GM13976 (cell line): ENCODE measurements around the gene CAPZB.
"Not testable (repeated sequence)": the region's sequence is repeated elsewhere in the genome, so short reads cannot be mapped to it uniquely, and the experiment has no call there.

ENCODE experiments used
- DNase-seq: peaks from one replicate; pipeline ENCODE4 v3.0.0; 2012; ENCODE audit warnings: low spot score
- CTCF ChIP-seq: IDR thresholded peaks from 2 replicates; pipeline ENCODE4 v1.5.1; 2012; ENCODE audit warnings: borderline replicate concordance, mild to moderate bottlenecking; ENCODE audit not compliant: insufficient read depth; ENCODE audit errors: extremely low read depth, missing control alignments, control extremely low read depth
- in situ Hi-C: fragments of 300-500 bp; cut with MboI; formaldehyde crosslinking; loops from one replicate; pipeline ENCODE4 v1.12.0; 2022; ENCODE audit warnings: low sequenced_read_pairs, mixed read lengths, inconsistent platforms; ENCODE audit not compliant: unreplicated experiment

CAPZB gene

GRCh38 chr1:19525607-19526545 is 40.5 kb upstream of the CAPZB start:
- in situ Hi-C loops, result no loop called here
- TF ChIP-seq CTCF, result no peak
- no peak for DNase-seq

DNA sequence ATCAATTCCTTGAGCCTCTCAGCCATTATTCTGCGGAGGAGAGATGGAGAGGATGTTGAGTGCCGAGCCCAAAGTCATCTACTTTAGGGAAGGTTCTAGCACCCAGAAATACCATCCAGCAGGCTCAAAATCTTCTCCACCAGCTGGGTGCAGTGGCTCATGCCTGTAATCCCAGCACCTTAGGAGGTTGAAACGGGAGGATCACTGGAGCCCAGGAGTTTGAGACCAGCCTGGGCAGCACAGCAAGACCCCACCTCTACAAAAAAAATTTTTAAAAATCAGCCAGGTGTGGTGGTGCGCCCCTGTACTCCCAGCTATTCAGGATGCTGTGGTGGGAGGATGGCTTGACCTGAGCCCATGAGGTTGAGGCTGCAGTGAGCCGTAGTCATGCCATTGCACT is 39.5 kb upstream of the CAPZB start:
- in situ Hi-C loops, result no loop called here
- no peak for TF ChIP-seq CTCF
- no peak for DNase-seq

DNA sequence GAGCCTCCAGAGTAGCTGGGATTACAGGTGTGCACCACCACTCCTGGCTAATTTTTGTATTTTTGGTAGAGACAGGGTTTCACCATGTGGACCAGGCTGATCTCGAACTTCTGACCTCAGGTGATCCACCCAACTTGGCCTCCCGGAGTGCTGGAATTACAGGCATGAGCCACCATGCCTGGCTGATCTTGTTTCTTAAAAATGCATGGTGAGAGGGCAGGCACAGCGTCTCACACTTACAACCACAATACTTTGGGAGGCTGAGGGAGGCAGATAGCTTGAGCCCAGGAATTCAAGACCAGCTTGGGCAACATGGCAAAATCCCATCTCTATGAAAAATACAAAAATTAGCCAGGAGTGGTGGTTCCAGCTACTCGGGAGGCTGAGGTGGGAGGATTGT is 37.2 kb upstream of the CAPZB start:
- in situ Hi-C loops, DNase-seq: not testable (repeated sequence)

- DNase-seq, result no peak
- no peak for TF ChIP-seq CTCF
- in situ Hi-C loops, result no loop called here
Measured at GRCh38 chr1:19521411-19521810, 36.1 kb upstream of the CAPZB start.

- DNase-seq, result no peak
- no peak for TF ChIP-seq CTCF
- in situ Hi-C loops, result no loop called here
Measured at GRCh38 chr1:19517017-19517416, 31.7 kb upstream of the CAPZB start.

- DNase-seq, result no peak
- TF ChIP-seq CTCF, result no peak
- in situ Hi-C loops, result no loop called here
Measured at GRCh38 chr1:19515201-19515600, 29.9 kb upstream of the CAPZB start.

- TF ChIP-seq CTCF, result no peak
- in situ Hi-C loops, result no loop called here
- no peak for DNase-seq
Measured at GRCh38 chr1:19514391-19514831, 29.1 kb upstream of the CAPZB start.
